Keratinocyte (primary cell): ENCODE results near the gene CCT8L2.
"Not testable (repeated sequence)": the region's sequence is repeated elsewhere in the genome, so short reads cannot be mapped to it uniquely, and the experiment has no call there.

Experiments
- CTCF ChIP-seq, 3 experiments: IDR thresholded peaks in 1 of 3; conservative IDR thresholded peaks in 1 of 3; optimal IDR thresholded peaks in 1 of 3; 2 replicates in 2 of 3; 3 replicates in 1 of 3; pipeline versions ENCODE3 to v1.5.1; 2011; ENCODE audit warnings: low read length in 3 of 3, mild to moderate bottlenecking in 3 of 3, moderate library complexity in 2 of 3, control low read depth in 1 of 3, inconsistent platforms in 1 of 3; ENCODE audit not compliant: insufficient read depth in 2 of 3; ENCODE audit errors: extremely low read depth in 1 of 3
- EZH2 ChIP-seq: IDR thresholded peaks from one replicate; pipeline ENCODE4 v1.6.1; 2012; ENCODE audit warnings: inconsistent platforms, mild to moderate bottlenecking, low read length, moderate library complexity

- not testable (repeated sequence) for TF ChIP-seq CTCF (optimal IDR thresholded peaks at IDR 0.05 in 1 of 3, IDR thresholded peaks at IDR 0.05 in 1 of 3, conservative IDR thresholded peaks at IDR 0.05 in 1 of 3; ENCODE audit: extremely low read depth in 1 of 3, insufficient read depth in 2 of 3, low read length in 3 of 3); EZH2
Observed at GRCh38 chr22:16617516-16617915, 24.9 kb upstream of the CCT8L2 start.
